ENCODE results near the gene RGL2. TPM values are rescaled to one million over a fixed set of nuclear protein-coding genes. Genes with fewer than 3 reads are reported as not detected.

RGL2 gene
- total and polyA plus RNA-seq, 2 of the 13 experiments (the other 11 are each of a cell fraction or from before 2014, with no cell fraction given): 22.9 to 47.4 TPM

DNA sequence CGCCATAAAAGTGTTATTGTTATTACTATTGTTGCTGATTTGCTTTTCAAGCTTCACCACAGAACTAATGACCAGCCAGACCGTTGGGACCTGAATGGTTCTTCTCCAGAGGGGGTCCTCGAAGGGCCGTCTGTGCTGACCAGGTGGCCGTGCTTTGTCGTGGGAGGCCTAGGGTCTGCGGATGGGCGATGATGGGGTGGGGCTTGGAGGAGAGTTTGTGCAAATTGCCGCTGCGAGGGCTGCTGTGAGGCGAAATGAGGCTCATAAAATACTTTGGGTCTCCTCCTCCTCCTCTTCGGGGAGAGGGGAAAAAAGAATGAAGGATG is 24.8 kb upstream of the RGL2 start (continued):
- TF ChIP-seq BHLHE40 (IDR thresholded peaks at IDR 0.05; ENCODE audit: low read length) (no peak), ZNF615 (CRISPR knock-in tag; IDR thresholded peaks at IDR 0.05; ENCODE audit: borderline replicate concordance) (no peak), SOX5 (CRISPR knock-in tag; IDR thresholded peaks at IDR 0.05; ENCODE audit: borderline replicate concordance) (no peak), CBX1 (IDR thresholded peaks at IDR 0.05; ENCODE audit: low read depth) (peak; percentile 1), ZNF335 (CRISPR knock-in tag; IDR thresholded peaks at IDR 0.05) (no peak), ZNF446 (CRISPR knock-in tag; IDR thresholded peaks at IDR 0.05) (no peak; the same call in 1 of the 2 replicates), ZNF329 (CRISPR knock-in tag; IDR thresholded peaks at IDR 0.05; ENCODE audit: low read depth) (0 out of 2 replicates have a peak, but pooled peaks have one; percentile 12), SSRP1 (CRISPR knock-in tag; IDR thresholded peaks at IDR 0.05) (no peak), ZBTB42 (CRISPR knock-in tag; IDR thresholded peaks at IDR 0.05) (no peak), ZNF143 (CRISPR knock-in tag; IDR thresholded peaks at IDR 0.05) (no peak), SALL1 (CRISPR knock-in tag; IDR thresholded peaks at IDR 0.05) (no peak), CCDC6 (CRISPR knock-in tag; IDR thresholded peaks at IDR 0.05) (0 out of 2 replicates have a peak, but pooled peaks have one; percentile 1), REXO4 (CRISPR knock-in tag; IDR thresholded peaks at IDR 0.05; ENCODE audit: borderline replicate concordance) (0 out of 2 replicates have a peak, but pooled peaks have one; percentile 23), CBX5 (CRISPR knock-in tag; IDR thresholded peaks at IDR 0.05; ENCODE audit: borderline replicate concordance) (no peak), ZBTB20 (CRISPR knock-in tag; IDR thresholded peaks at IDR 0.05; ENCODE audit: borderline replicate concordance, low read depth) (no peak), ARNT (IDR thresholded peaks at IDR 0.05) (no peak), SATB2 (CRISPR knock-in tag; IDR thresholded peaks at IDR 0.05) (no peak), ELF1 (CRISPR knock-in tag; IDR thresholded peaks at IDR 0.05) (no peak), TMF1 (CRISPR knock-in tag; IDR thresholded peaks at IDR 0.05; ENCODE audit: low read depth) (no peak), MAF1 (CRISPR knock-in tag; IDR thresholded peaks at IDR 0.05; ENCODE audit: borderline replicate concordance) (no peak), SNAPC2 (CRISPR knock-in tag; IDR thresholded peaks at IDR 0.05) (no peak), ZNF704 (CRISPR knock-in tag; IDR thresholded peaks at IDR 0.05; ENCODE audit: borderline replicate concordance) (no peak), MEIS2 (CRISPR knock-in tag; IDR thresholded peaks at IDR 0.05) (no peak), NFIC (IDR thresholded peaks at IDR 0.05; ENCODE audit: low read length) (no peak), ZBTB46 (CRISPR knock-in tag; IDR thresholded peaks at IDR 0.05; ENCODE audit: borderline replicate concordance) (no peak), RFX1 (IDR thresholded peaks at IDR 0.05) (no peak), FUBP1 (CRISPR knock-in tag; IDR thresholded peaks at IDR 0.05; ENCODE audit: borderline replicate concordance) (no peak), TEAD2 (CRISPR knock-in tag; IDR thresholded peaks at IDR 0.05) (no peak), MAFG (CRISPR knock-in tag; IDR thresholded peaks at IDR 0.05) (no peak), KMT2A (CRISPR knock-in tag; IDR thresholded peaks at IDR 0.05) (no peak)

Measured in HepG2 (cell line).